Kidney (tissue), 14 donors: Measurements from ENCODE around the gene CCNB2. TPM values are rescaled to one million over a fixed set of nuclear protein-coding genes. Genes with fewer than 3 reads are reported as not detected.

ENCODE experiments used
- DNase-seq, 5 donors: peaks; one replicate each; pipeline ENCODE4 v3.0.0-alpha.2; 2013 to 2020
- FAIRE-seq: peaks from 2 replicates; lab custom pipeline; 2012; peaks lifted over from hg19 to GRCh38; lab: Jason Lieb, UNC
- H3K27ac ChIP-seq, 2 donors: one replicate each; pipeline ENCODE4 v1.7.0; 2013; ENCODE audit warnings: low read depth in 2 of 2, low read length in 2 of 2, inconsistent platforms in 1 of 2
- H3K27me3 ChIP-seq: one replicate; pipeline ENCODE4 v1.7.1; 2013; ENCODE audit warnings: low read length, inconsistent platforms; ENCODE audit not compliant: control insufficient read depth, insufficient read depth
- H3K36me3 ChIP-seq, 3 donors: one replicate each; pipeline versions ENCODE4 v1.7.0 to v1.7.1; 2013; ENCODE audit warnings: low read length in 3 of 3, control low read depth in 1 of 3, inconsistent platforms in 1 of 3; ENCODE audit not compliant: insufficient read depth in 3 of 3, control insufficient read depth in 2 of 3
- H3K4me1 ChIP-seq, 3 donors: one replicate each; pipeline versions ENCODE4 v1.7.0 to v1.7.1; 2013; ENCODE audit warnings: low read length in 3 of 3, inconsistent platforms in 1 of 3, low read depth in 1 of 3; ENCODE audit not compliant: control insufficient read depth in 2 of 3, insufficient read depth in 2 of 3
- H3K4me3 ChIP-seq, 3 donors: one replicate each; pipeline versions ENCODE4 v1.7.0 to v1.8.1; 2013; ENCODE audit warnings: low read length in 3 of 3, control low read depth in 1 of 3, inconsistent platforms in 1 of 3
- H3K9ac ChIP-seq, 3 donors: one replicate each; pipeline versions ENCODE4 v1.7.0 to v1.7.1; 2013; ENCODE audit warnings: low read length in 3 of 3, control low read depth in 1 of 3, inconsistent platforms in 1 of 3
- H3K9me3 ChIP-seq, 3 donors: one replicate each; pipeline versions ENCODE4 v1.7.0 to v1.7.1; 2013; ENCODE audit warnings: low read length in 3 of 3, control low read depth in 1 of 3, inconsistent platforms in 1 of 3; ENCODE audit not compliant: control insufficient read depth in 2 of 3, insufficient read depth in 1 of 3
- CTCF ChIP-seq: IDR thresholded peaks from 3 replicates; pipeline ENCODE4 v1.5.1; 2012; ENCODE audit warnings: mild to moderate bottlenecking, moderate library complexity, borderline replicate concordance; ENCODE audit not compliant: insufficient read depth; ENCODE audit errors: extremely low read depth
- intact Hi-C: fragments of 100-400 bp; cut with DNase I; formaldehyde crosslinking; loops from one replicate; pipeline ENCODE4 v1.11.1; 2022
- polyA plus RNA-seq: library from polyadenylated mRNA; stranded (reverse); fragments of 350-450 nt; fragmentation: Illumina TruSeq; extraction: RNeasy Lipid Tissue Mini Kit (QIAGEN cat#74804); gene quantifications from one replicate; pipeline ENCODE4 v1.2.3, GENCODE V29; 2014; ENCODE audit warnings: low read depth, low replicate concordance; ENCODE audit not compliant: insufficient read depth
- total RNA-seq: library from RNA; stranded (reverse); fragmentation: NEBNext Ultra II Directional; extraction: Animal tissue kit (Norgen Biotek cat#: 25700); gene quantifications from one replicate; pipeline ENCODE4 v1.2.1, GENCODE V29; 2021
- donor health status: control.
- donor health status: control.
- donor health status: control.
- donor health status: control.
- donor health status: control.
- donor health status: DM: yes; HTN: yes; CAD: no.
- donor health status: Normal renal cell carcinoma (clear cell type).

Gene CCNB2
- total and polyA plus RNA-seq, 2 donors from 2014 or later = 0.26 to 0.94 TPM

DNA sequence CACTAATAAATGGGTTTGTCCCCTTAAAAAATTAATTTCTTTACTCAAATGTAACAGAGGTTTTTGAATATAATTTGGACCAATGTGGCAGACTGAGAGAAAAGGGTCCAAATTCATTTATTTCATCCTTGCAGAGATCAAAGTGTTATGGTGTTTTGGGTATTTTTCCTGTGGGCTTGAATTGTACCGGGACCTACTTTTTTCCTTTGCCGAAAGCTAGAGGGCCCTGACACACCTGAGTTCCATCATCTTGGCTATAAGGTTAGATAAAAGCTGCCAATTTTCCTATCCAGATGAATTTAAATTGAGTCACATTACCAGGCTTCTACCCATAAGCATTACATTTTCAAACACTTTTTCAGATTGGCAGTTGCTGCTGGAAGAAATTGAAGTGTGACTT, 908 bp downstream of the CCNB2 start:
- intact Hi-C loops = no loop called here
- FAIRE-seq = no peak
- Histone ChIP-seq H3K4me3 (peak overlapping the region; percentile 76 to 85 (median 83)), H3K4me1 (peaks cover 0 to 3% (median 2%) of the 10 kb centered on the region in 3 donors), H3K9ac (peak overlapping the region in 2 of 3 donors; percentile 34 to 48), H3K9me3 (no peaks in the 10 kb centered on the region), H3K27ac (no peak overlapping the region), H3K36me3 (no peaks in the 10 kb centered on the region), H3K27me3 (no peaks in the 10 kb centered on the region)
- DNase-seq = peak in 1 of 5 donors; percentile 16
- TF ChIP-seq CTCF = no peak

- no peak for DNase-seq
- Histone ChIP-seq H3K9ac (no peak overlapping the region), H3K4me3 (no peak overlapping the region), H3K9me3 (no peaks in the 10 kb centered on the region), H3K4me1 (no peaks in the 10 kb centered on the region), H3K27ac (no peak overlapping the region), H3K36me3 (no peaks in the 10 kb centered on the region), H3K27me3 (no peaks in the 10 kb centered on the region)
- no peak for FAIRE-seq
- TF ChIP-seq CTCF = no peak
- intact Hi-C loops = no loop called here
Observed at GRCh38 chr15:59111251-59111650, 6.3 kb downstream of the CCNB2 start.

DNA sequence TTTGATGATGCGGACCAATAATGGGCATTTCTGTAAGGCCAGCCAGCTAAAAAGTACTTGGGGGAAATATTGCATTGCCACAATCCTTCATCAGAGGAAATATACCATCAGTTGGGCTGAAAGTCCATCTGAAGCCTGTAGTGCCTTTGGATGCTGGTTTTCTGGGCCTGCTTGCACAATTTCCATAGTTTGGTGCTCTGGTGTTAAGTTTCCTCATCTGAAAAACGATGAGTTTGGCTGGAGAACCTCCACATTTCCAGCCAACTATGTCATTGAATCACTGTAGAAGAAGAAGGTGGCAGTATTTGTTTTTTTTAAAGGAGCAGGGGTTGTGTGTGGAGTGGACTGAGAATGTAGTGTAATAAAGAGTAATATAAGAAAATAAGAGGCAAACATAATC, 10.1 kb downstream of the CCNB2 start:
- intact Hi-C loops = no loop called here
- FAIRE-seq (no peak), DNase-seq (no peak)
- H3K4me3 ChIP-seq = no peak overlapping the region
- H3K4me1 ChIP-seq = no peaks in the 10 kb centered on the region
- no peak overlapping the region for H3K27ac ChIP-seq
- H3K9me3 ChIP-seq = no peaks in the 10 kb centered on the region
- H3K36me3 ChIP-seq = peaks cover 0 to 3% (median 0%) of the 10 kb centered on the region in 3 donors
- no peaks in the 10 kb centered on the region for H3K27me3 ChIP-seq
- TF ChIP-seq CTCF = no peak
- H3K9ac ChIP-seq = no peak overlapping the region

GRCh38 chr15:59116141-59116540, 11.2 kb downstream of the CCNB2 start:
- Histone ChIP-seq H3K36me3 (peaks cover 0 to 3% (median 0%) of the 10 kb centered on the region in 3 donors), H3K4me3 (no peak overlapping the region), H3K9ac (no peak overlapping the region), H3K9me3 (no peaks in the 10 kb centered on the region), H3K4me1 (no peaks in the 10 kb centered on the region), H3K27me3 (no peaks in the 10 kb centered on the region), H3K27ac (no peak overlapping the region)
- TF ChIP-seq CTCF = no peak
- DNase-seq (no peak), FAIRE-seq (no peak)
- intact Hi-C loops = no loop called here
